ENCODE results near the gene DDA1. TPM values are rescaled to one million over a fixed set of nuclear protein-coding genes. Genes with fewer than 3 reads are reported as not detected.
A peak's percentile ranks its signal among the peaks of the same experiment; 100 is the strongest.

Gene DDA1
- total and polyA plus RNA-seq, 9 of the 15 experiments (the other 6 are each of a cell fraction or from before 2014, with no cell fraction given): 1.4 to 83.8 (median 33.8) TPM

DNA sequence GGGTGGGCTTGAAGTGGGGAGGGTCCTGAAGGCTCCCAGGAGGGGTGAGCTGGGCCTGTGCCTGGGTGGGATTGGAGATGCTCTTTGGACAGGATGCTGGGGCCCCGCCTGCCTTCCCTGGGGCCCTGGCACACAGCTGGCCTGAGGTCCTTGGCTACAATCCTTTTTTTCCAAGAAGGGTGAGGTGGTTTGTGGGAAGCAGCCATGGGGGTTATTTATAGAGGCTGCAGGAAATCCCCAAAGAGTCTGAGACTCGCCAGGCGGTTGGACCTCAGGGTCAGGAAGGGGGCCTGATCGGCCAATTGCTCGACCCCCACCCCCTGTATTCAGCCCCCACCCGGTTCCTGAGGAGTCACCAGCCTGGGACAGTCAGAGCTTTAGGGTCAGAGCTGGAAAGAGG is 38.0 kb downstream of the DDA1 start (continued):
- TF ChIP-seq EWSR1 (IDR thresholded peaks at IDR 0.05; ENCODE audit: borderline replicate concordance, low read depth, partially characterized antibody) (no peak), TRIM24 (IDR thresholded peaks at IDR 0.05) (no peak)

GRCh38 chr19:17347877-17348276 is 38.5 kb downstream of the DDA1 start:
- Histone ChIP-seq H3K9ac (ENCODE audit: insufficient read depth in 1 of 2, low read depth in 2 of 2, low read length in 2 of 2) (no peak overlapping the region), H3K4me1 (replicated peaks in 1 of 2; ENCODE audit: control insufficient read depth in 2 of 2, insufficient read depth in 2 of 2, low read length in 2 of 2) (peaks cover 0 to 13% of the 10 kb centered on the region in 2 experiments; a peak in 1 of 5 replicates), H3K4me3 (no peak overlapping the region), H3K9me1 (ENCODE audit: control insufficient read depth, insufficient read depth, low read length) (no peaks in the 10 kb centered on the region), H3K4me2 (ENCODE audit: insufficient read depth, low read length) (no peak overlapping the region), H3K27me3 (ENCODE audit: control insufficient read depth in 2 of 2, insufficient read depth in 2 of 2, low read length in 2 of 2) (peaks cover 5 to 32% of the 10 kb centered on the region in 2 experiments; a peak in 4 of 5 replicates), H3K36me3 (ENCODE audit: control insufficient read depth, insufficient read depth, low read length) (no peaks in the 10 kb centered on the region), H4K20me1 (replicated peaks; ENCODE audit: control insufficient read depth, insufficient read depth, low read length) (0 out of 2 replicates have a peak, but pooled peaks cover 3% of the 10 kb centered on the region), H3K9me3 (replicated peaks; ENCODE audit: control insufficient read depth, insufficient read depth, low read depth, low read length) (no peaks in the 10 kb centered on the region), H3K27ac (ENCODE audit: extremely low read depth, low read depth, low read length) (no peak overlapping the region), H3K79me2 (ENCODE audit: control insufficient read depth, insufficient read depth, low read length) (no peaks in the 10 kb centered on the region), H2AFZ (ENCODE audit: low read depth, low read length) (no peak overlapping the region)
- no peak for FAIRE-seq
- intact Hi-C loops (cut with micrococcal nuclease): no loop called here
- CTCF ChIA-PET (ENCODE audit: low intra/inter-chr PET ratio): no interaction called here
- BruUV-seq (replicated peaks): no TSS peak
- no peak for ATAC-seq
- WGBS (ENCODE audit: insufficient coverage, low coverage, missing lambda C conversion rate): 21% methylated on average over 2 of the region's 2 CpGs
- no peak for DNase-seq (ENCODE audit: extremely low read depth in 1 of 4, low spot score in 3 of 4)
- POLR2A ChIA-PET: interaction anchor here (1.9 kb wide), 1 partner anchor 12 kb away, joined by 5 read pairs; no protein-coding TSS in a partner anchor
- TF ChIP-seq SMARCA5 (IDR thresholded peaks at IDR 0.05) (0 out of 2 replicates have a peak, but pooled peaks have one; percentile 24), KDM1A (IDR thresholded peaks at IDR 0.05) (peak; percentile 38 to 78; a peak in 3 of 4 replicates), PTBP1 (IDR thresholded peaks at IDR 0.05; ENCODE audit: low read depth, low read length) (peak; percentile 80; the same call in 1 of the 2 replicates), ZNF121 (CRISPR knock-in tag; conservative IDR thresholded peaks at IDR 0.05) (0 out of 2 replicates have a peak, but pooled peaks have one; percentile 14), DDX20 (tag; IDR thresholded peaks at IDR 0.05; ENCODE audit: low read depth) (no peak), BCOR (IDR thresholded peaks at IDR 0.05) (peak; percentile 93), FOXK2 (conservative IDR thresholded peaks at IDR 0.05 in 1 of 2, IDR thresholded peaks at IDR 0.05 in 1 of 2; ENCODE audit: low read depth in 2 of 2) (no peak), RBM25 (IDR thresholded peaks at IDR 0.05; ENCODE audit: low read depth, low read length, severe bottlenecking) (peak; percentile 78), ZFP36 (IDR thresholded peaks at IDR 0.05; ENCODE audit: low read depth, low read length, partially characterized antibody) (peak; percentile 85)
- in situ Hi-C loops (cut with MboI): loop anchor here (5.0 kb wide), 1 partner anchor 39 kb away; no protein-coding TSS in a partner anchor

All from K562 (cell line).